GM10248 (cell line): ENCODE measurements around the gene GRM4.

Experiments used
- CTCF ChIA-PET: fragments of 300-600 bp; sonication (Branson Sonifier 250); formaldehyde crosslinking; extraction: SDS; loops from one replicate; lab custom pipeline; 2021; ENCODE audit warnings: antibody characterized with exemption; lab: Yijun Ruan, JAX
- POLR2A ChIA-PET: fragments of 350-650 bp; sonication (Branson Sonifier 250); formaldehyde crosslinking; extraction: SDS; loops from one replicate; lab custom pipeline; 2020; ENCODE audit warnings: antibody characterized with exemption; lab: Yijun Ruan, JAX
- DNase-seq: peaks from one replicate; pipeline ENCODE4 v3.0.0; 2012; ENCODE audit errors: extremely low spot score
- CTCF ChIP-seq: IDR thresholded peaks from 2 replicates; pipeline ENCODE4 v1.5.1; 2012; ENCODE audit warnings: mild to moderate bottlenecking, low read depth; ENCODE audit errors: extremely low read depth, missing control alignments, control extremely low read depth

GRM4 gene

GRCh38 chr6:34065466-34066217 is 80.2 kb downstream of the GRM4 start:
- TF ChIP-seq CTCF: no peak
- POLR2A ChIA-PET: no interaction called here
- DNase-seq: no peak
- CTCF ChIA-PET: no interaction called here

GRCh38 chr6:34064675-34065074 is 81.2 kb downstream of the GRM4 start:
- no peak for DNase-seq
- ChIA-PET CTCF (no interaction called here), POLR2A (no interaction called here)
- no peak for TF ChIP-seq CTCF

GRCh38 chr6:34063651-34064050 is 82.2 kb downstream of the GRM4 start:
- ChIA-PET POLR2A (interaction anchor here (0.6 kb wide), 1 partner anchor 1256 kb away, joined by 3 read pairs; no protein-coding TSS in a partner anchor), CTCF (no interaction called here)
- TF ChIP-seq CTCF: no peak
- DNase-seq: no peak

- ChIA-PET CTCF (no interaction called here), POLR2A (interaction anchor here (0.6 kb wide), 1 partner anchor 1257 kb away, joined by 3 read pairs; no protein-coding TSS in a partner anchor)
- TF ChIP-seq CTCF: no peak
- DNase-seq: no peak
These were observed 83.1 kb downstream of the GRM4 start for GRCh38 chr6:34062815-34063214.

- no peak for TF ChIP-seq CTCF
- POLR2A ChIA-PET: no interaction called here
- no peak for DNase-seq
- CTCF ChIA-PET: no interaction called here
These were observed 83.7 kb downstream of the GRM4 start for GRCh38 chr6:34062156-34062555.

GRCh38 chr6:34061348-34061747 is 84.5 kb downstream of the GRM4 start:
- ChIA-PET POLR2A (no interaction called here), CTCF (interaction anchor here (1.1 to 2.0 kb wide), 3 partner anchors 93 to 290 kb away, joined by 3 to 5 read pairs (median 3); no protein-coding TSS in a partner anchor)
- TF ChIP-seq CTCF: no peak
- no peak for DNase-seq

GRCh38 chr6:34059914-34060313 is 86.0 kb downstream of the GRM4 start:
- TF ChIP-seq CTCF: no peak
- DNase-seq: no peak
- POLR2A ChIA-PET: no interaction called here
- CTCF ChIA-PET: interaction anchor here (1.0 to 2.0 kb wide), 3 partner anchors 10 to 94 kb away, joined by 3 to 5 read pairs (median 4); no protein-coding TSS in a partner anchor
